Neural cell (in vitro differentiated cells): ENCODE results near the gene RRP1. TPM values are rescaled to one million over a fixed set of nuclear protein-coding genes. Genes with fewer than 3 reads are reported as not detected.

Experiments
- H2AFZ ChIP-seq: fragments of 200-600, 300-800 bp; sonication (generic), shearing (Covaris generic); 2 replicates; pipeline ENCODE4 v1.6.0; 2014; ENCODE audit warnings: low read depth, mild to moderate bottlenecking, antibody characterized with exemption, low read length, moderate library complexity
- H3F3A ChIP-seq: fragments of 200-600 bp; shearing (Covaris generic); 2 replicates; pipeline ENCODE4 v1.6.1; 2016; ENCODE audit warnings: mild to moderate bottlenecking, moderate library complexity, mixed read lengths, antibody characterized with exemption, low read length; ENCODE audit not compliant: insufficient read depth, poor library complexity, severe bottlenecking
- H3K27ac ChIP-seq: fragments of 200-600, 300-800 bp; sonication (generic), shearing (Covaris generic); 2 replicates; pipeline ENCODE4 v1.5.1; 2014; ENCODE audit warnings: mild to moderate bottlenecking, low read length, moderate library complexity
- H3K27me3 ChIP-seq: fragments of 300-800, 200-600 bp; sonication (generic), shearing (Covaris generic); 2 replicates; pipeline ENCODE4 v1.6.0; 2014; ENCODE audit warnings: mild to moderate bottlenecking, low read depth, low read length, moderate library complexity; ENCODE audit not compliant: insufficient read depth
- H3K36me3 ChIP-seq: fragments of 300-800, 200-600 bp; sonication (generic), shearing (Covaris generic); 2 replicates; pipeline ENCODE4 v1.5.1; 2014; ENCODE audit warnings: mild to moderate bottlenecking, antibody characterized with exemption, low read length, moderate library complexity; ENCODE audit not compliant: insufficient read depth
- H3K4me2 ChIP-seq: fragments of 300-800, 200-600 bp; sonication (generic), shearing (Covaris generic); 2 replicates; pipeline ENCODE4 v1.6.0; 2014; ENCODE audit warnings: mild to moderate bottlenecking, low read length
- H3K4me3 ChIP-seq: fragments of 300-800, 200-600 bp; sonication (generic), shearing (Covaris generic); 2 replicates; pipeline ENCODE4 v1.5.1; 2014; ENCODE audit warnings: mild to moderate bottlenecking, low read length, moderate library complexity
- H3K79me2 ChIP-seq: fragments of 200-600 bp; shearing (Covaris generic); replicated peaks from 2 replicates; pipeline ENCODE4 v1.6.0; 2014; ENCODE audit warnings: mild to moderate bottlenecking, low read length, moderate library complexity; ENCODE audit not compliant: insufficient read depth
- H3K9ac ChIP-seq: fragments of 300-800, 200-600 bp; sonication (generic), shearing (Covaris generic); 2 replicates; pipeline ENCODE4 v1.6.1; 2016; ENCODE audit warnings: mild to moderate bottlenecking, low read length, mixed read lengths
- H3K9me2 ChIP-seq: fragments of 200-600 bp; shearing (Covaris generic); 2 replicates; pipeline ENCODE4 v1.6.1; 2016; ENCODE audit warnings: mild to moderate bottlenecking, low read length, mixed read lengths; ENCODE audit not compliant: insufficient read depth
- H3K9me3 ChIP-seq: fragments of 200-600, 300-800 bp; sonication (generic), shearing (Covaris generic); 2 replicates; pipeline ENCODE4 v1.6.1; 2016; ENCODE audit warnings: mild to moderate bottlenecking, mixed run types, low read length, moderate library complexity, mixed read lengths
- H4K20me1 ChIP-seq: fragments of 200-600 bp; shearing (Covaris generic); 2 replicates; pipeline ENCODE4 v1.6.1; 2016; ENCODE audit warnings: mild to moderate bottlenecking, mixed run types; ENCODE audit not compliant: insufficient read depth
- EP300 ChIP-seq: fragments of 450-650 bp; conservative IDR thresholded peaks from 2 replicates; pipeline ENCODE4 v1.6.1; 2014; ENCODE audit warnings: antibody characterized with exemption, mild to moderate bottlenecking, moderate library complexity; ENCODE audit not compliant: poor library complexity, severe bottlenecking
- EZH2 ChIP-seq: fragments of 200-600, 300-800 bp; shearing (Covaris generic), sonication (generic); IDR thresholded peaks from 2 replicates; pipeline ENCODE4 v1.6.1; 2014; ENCODE audit warnings: antibody characterized with exemption, low read length, borderline replicate concordance, mild to moderate bottlenecking; ENCODE audit not compliant: insufficient read depth, poor library complexity, severe bottlenecking
- MXI1 ChIP-seq: fragments of 450-650 bp; conservative IDR thresholded peaks from 2 replicates; pipeline ENCODE4 v1.6.1; 2014; ENCODE audit warnings: antibody characterized with exemption, mild to moderate bottlenecking; ENCODE audit not compliant: poor library complexity, severe bottlenecking
- POLR2AphosphoS5 ChIP-seq: IDR thresholded peaks from 2 replicates; pipeline ENCODE4 v1.6.1; 2012
- RAD21 ChIP-seq: fragments of 450-650 bp; conservative IDR thresholded peaks from 2 replicates; pipeline ENCODE4 v1.6.1; 2014; ENCODE audit warnings: antibody characterized with exemption, mild to moderate bottlenecking, moderate library complexity
- SMC3 ChIP-seq: fragments of 450-650 bp; conservative IDR thresholded peaks from 2 replicates; pipeline ENCODE4 v1.6.1; 2014; ENCODE audit warnings: antibody characterized with exemption, mild to moderate bottlenecking, moderate library complexity; ENCODE audit not compliant: poor library complexity
- TAF1 ChIP-seq: IDR thresholded peaks from 2 replicates; pipeline ENCODE4 v1.6.1; 2012; ENCODE audit warnings: low read depth
- polyA plus RNA-seq: library from polyadenylated mRNA; depleted of rRNA; stranded (reverse); fragments of >200 nt; gene quantifications from 2 replicates; pipeline ENCODE4 v1.2.3, GENCODE V29; 2014
- TF ChIP-seq, protein P1 (sequence below): fragments of 450-650 bp; IDR thresholded peaks from 2 replicates; pipeline ENCODE4 v1.5.1; 2014; ENCODE audit warnings: antibody characterized with exemption, mild to moderate bottlenecking, moderate library complexity; ENCODE audit not compliant: poor library complexity, severe bottlenecking
- TF ChIP-seq, protein P2 (sequence below): IDR thresholded peaks from 2 replicates; pipeline ENCODE4 v1.6.1; 2012; ENCODE audit warnings: borderline replicate concordance

Gene RRP1
- polyA plus RNA-seq, 1 donor from 2014 or later, result 35.8 TPM

DNA sequence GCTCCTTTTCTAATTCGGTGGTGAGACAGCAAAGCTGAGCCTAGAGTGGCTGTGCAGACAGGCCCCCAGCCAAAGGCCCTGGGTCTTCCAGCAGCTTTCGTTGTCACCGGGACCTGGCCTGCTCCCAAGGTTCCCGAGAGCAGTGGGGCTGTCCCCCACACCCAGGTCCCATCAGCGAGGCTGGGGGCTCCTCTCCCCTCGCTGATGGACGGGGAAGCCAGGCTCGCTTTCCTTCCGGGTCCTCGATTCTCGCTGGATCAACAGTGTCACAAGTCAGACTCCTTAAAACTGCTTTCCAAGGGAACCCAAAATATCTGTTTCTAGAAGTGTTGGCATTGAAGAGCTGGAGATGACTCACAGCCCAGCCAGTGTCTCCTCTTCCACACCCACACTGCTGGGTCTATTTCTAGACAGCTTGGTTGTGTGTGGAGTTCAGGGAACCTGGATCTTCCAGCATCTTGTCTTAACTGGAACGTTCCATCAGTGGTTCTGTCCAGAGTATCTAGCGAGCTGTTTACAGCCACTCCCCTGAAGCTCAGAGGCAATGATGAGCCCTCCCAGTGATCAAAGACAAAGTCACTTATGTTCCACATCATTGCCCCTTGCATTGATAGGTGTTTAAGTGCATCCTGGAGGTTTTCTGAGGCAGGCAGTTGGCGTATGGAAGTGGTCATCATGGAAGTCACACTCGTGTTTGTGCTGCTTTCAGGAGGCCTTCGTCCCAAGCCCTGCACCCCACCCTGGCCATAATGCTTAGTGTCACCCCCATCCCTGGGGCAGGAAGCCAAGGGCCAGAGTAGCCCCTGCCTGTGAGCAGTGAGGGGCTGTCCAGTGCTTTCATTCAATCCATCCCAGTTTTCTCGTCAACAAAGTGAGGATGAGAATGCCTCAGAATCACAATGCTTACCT is 35.2 kb downstream of the RRP1 start:
- no peak for TF ChIP-seq RAD21
- no peak for TF ChIP-seq EZH2
- TF ChIP-seq POLR2AphosphoS5, result no peak

DNA sequence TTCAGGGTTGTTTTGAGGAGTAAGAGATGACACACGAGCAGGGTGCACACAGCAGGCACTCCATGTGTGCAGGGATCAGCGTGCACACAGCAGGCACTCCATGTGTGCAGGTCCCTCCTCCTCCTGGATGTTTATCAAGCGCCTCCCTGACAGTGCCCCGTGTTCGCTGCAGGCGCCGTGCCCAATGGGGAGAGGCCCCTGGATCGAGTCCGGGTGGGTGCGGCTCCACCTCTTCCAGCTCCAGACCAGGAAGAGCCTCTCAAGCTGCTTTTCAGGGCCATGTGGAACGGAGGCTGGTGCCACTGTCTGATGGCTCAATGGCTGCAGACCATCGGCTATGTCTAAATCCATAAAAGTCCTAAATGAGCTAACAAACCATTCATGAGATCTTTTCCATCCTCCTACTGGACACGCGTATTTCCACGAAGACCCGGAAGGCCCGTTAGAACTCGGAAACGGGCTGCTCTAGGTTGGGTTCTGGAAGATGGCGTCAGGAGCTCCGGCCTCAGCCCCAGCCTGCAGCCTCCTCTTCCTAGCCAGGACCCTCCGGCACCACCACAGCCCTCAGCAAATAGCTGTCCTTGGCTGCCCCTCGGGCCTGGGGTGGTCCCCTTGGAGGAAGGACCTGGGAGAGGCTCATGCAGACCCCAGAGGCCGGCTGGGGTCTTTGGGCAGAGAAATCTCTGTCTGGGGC is 36.0 kb downstream of the RRP1 start:
- no peaks in the 10 kb centered on the region for H3K9me3 ChIP-seq
- H3F3A ChIP-seq, result no peaks in the 10 kb centered on the region
- H3K4me3 ChIP-seq, result no peak overlapping the region
- no peaks in the 10 kb centered on the region for H3K9me2 ChIP-seq
- no peaks in the 10 kb centered on the region for H3K27me3 ChIP-seq
- H2AFZ ChIP-seq, result no peak overlapping the region
- no peaks in the 10 kb centered on the region for H3K79me2 ChIP-seq
- H3K9ac ChIP-seq, result no peak overlapping the region
- no peak overlapping the region for H3K4me2 ChIP-seq
- no peak overlapping the region for H3K27ac ChIP-seq
- no peak for TF ChIP-seq TAF1
- TF ChIP-seq SMC3, result no peak
- TF ChIP-seq, protein P1, sequence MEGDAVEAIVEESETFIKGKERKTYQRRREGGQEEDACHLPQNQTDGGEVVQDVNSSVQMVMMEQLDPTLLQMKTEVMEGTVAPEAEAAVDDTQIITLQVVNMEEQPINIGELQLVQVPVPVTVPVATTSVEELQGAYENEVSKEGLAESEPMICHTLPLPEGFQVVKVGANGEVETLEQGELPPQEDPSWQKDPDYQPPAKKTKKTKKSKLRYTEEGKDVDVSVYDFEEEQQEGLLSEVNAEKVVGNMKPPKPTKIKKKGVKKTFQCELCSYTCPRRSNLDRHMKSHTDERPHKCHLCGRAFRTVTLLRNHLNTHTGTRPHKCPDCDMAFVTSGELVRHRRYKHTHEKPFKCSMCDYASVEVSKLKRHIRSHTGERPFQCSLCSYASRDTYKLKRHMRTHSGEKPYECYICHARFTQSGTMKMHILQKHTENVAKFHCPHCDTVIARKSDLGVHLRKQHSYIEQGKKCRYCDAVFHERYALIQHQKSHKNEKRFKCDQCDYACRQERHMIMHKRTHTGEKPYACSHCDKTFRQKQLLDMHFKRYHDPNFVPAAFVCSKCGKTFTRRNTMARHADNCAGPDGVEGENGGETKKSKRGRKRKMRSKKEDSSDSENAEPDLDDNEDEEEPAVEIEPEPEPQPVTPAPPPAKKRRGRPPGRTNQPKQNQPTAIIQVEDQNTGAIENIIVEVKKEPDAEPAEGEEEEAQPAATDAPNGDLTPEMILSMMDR, result no peak
- no peak for TF ChIP-seq MXI1
- no peaks in the 10 kb centered on the region for H3K36me3 ChIP-seq
- H4K20me1 ChIP-seq, result no peaks in the 10 kb centered on the region

More for the DNA sequence above, 35.2 kb downstream of the RRP1 start:
- Histone ChIP-seq H3K27me3 (no peaks in the 10 kb centered on the region), H3K79me2 (no peaks in the 10 kb centered on the region), H3K4me2 (no peak overlapping the region), H3K9me3 (no peaks in the 10 kb centered on the region), H3K9ac (no peak overlapping the region), H3F3A (no peaks in the 10 kb centered on the region), H3K4me3 (no peak overlapping the region), H3K36me3 (no peaks in the 10 kb centered on the region), H4K20me1 (no peaks in the 10 kb centered on the region), H2AFZ (no peak overlapping the region), H3K27ac (no peak overlapping the region), H3K9me2 (no peaks in the 10 kb centered on the region)

DNA sequence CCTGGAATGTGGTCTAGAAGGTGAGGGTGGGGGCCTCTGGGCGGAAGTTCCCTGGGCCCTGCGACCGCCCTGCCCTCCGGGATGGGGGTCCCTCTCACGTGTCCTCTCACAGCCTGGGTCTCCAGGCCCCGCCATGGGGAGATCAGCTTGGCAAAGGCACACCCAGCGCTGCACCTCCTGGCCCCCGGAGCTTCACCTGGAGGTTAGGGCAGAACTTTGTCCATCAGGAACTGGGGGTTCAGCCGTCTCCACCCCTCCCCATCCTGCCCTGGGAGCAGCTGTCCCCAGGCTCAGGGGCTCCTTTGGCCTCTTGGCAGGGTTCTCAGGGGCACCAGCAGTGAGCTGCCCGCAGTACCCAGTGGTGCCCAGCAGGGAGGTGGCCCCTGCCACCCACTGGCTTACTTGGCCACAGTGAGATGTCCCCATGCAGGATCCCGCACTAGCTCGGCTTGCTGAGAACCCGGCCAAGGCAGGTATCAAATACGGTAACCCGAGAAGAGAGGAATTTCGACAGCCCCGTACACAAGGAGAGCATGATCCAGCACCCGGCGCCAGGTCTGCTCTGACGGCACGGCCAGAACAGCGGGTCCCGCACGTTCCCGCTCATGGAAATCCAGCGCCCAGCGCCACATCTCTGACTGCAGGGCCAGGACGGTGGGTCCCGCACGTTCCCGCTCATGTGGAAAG is 36.7 kb downstream of the RRP1 start:
- Histone ChIP-seq H3K9ac (no peak overlapping the region), H3K4me2 (no peak overlapping the region), H3K27ac (no peak overlapping the region), H3K4me3 (no peak overlapping the region), H2AFZ (no peak overlapping the region), H3K36me3 (no peaks in the 10 kb centered on the region), H3F3A (no peaks in the 10 kb centered on the region), H4K20me1 (no peaks in the 10 kb centered on the region), H3K9me2 (no peaks in the 10 kb centered on the region), H3K9me3 (no peaks in the 10 kb centered on the region), H3K79me2 (no peaks in the 10 kb centered on the region), H3K27me3 (no peaks in the 10 kb centered on the region)
- no peak for TF ChIP-seq RAD21
- TF ChIP-seq, protein P2, sequence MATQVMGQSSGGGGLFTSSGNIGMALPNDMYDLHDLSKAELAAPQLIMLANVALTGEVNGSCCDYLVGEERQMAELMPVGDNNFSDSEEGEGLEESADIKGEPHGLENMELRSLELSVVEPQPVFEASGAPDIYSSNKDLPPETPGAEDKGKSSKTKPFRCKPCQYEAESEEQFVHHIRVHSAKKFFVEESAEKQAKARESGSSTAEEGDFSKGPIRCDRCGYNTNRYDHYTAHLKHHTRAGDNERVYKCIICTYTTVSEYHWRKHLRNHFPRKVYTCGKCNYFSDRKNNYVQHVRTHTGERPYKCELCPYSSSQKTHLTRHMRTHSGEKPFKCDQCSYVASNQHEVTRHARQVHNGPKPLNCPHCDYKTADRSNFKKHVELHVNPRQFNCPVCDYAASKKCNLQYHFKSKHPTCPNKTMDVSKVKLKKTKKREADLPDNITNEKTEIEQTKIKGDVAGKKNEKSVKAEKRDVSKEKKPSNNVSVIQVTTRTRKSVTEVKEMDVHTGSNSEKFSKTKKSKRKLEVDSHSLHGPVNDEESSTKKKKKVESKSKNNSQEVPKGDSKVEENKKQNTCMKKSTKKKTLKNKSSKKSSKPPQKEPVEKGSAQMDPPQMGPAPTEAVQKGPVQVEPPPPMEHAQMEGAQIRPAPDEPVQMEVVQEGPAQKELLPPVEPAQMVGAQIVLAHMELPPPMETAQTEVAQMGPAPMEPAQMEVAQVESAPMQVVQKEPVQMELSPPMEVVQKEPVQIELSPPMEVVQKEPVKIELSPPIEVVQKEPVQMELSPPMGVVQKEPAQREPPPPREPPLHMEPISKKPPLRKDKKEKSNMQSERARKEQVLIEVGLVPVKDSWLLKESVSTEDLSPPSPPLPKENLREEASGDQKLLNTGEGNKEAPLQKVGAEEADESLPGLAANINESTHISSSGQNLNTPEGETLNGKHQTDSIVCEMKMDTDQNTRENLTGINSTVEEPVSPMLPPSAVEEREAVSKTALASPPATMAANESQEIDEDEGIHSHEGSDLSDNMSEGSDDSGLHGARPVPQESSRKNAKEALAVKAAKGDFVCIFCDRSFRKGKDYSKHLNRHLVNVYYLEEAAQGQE, result no peak
- TF ChIP-seq TAF1, result no peak
- TF ChIP-seq MXI1, result no peak
- TF ChIP-seq POLR2AphosphoS5, result no peak
- no peak for TF ChIP-seq EZH2
- no peak for TF ChIP-seq SMC3
- TF ChIP-seq, protein P1, result no peak
- TF ChIP-seq EP300, result no peak
